ENCODE results near the gene FRMD1. TPM values are rescaled to one million over a fixed set of nuclear protein-coding genes. Genes with fewer than 3 reads are reported as not detected.

Gene FRMD1
- total and polyA plus RNA-seq, 2 of the 8 experiments (the other 6 are each of a cell fraction or from before 2014, with no cell fraction given) = 0.36 TPM; not detected in 1

DNA sequence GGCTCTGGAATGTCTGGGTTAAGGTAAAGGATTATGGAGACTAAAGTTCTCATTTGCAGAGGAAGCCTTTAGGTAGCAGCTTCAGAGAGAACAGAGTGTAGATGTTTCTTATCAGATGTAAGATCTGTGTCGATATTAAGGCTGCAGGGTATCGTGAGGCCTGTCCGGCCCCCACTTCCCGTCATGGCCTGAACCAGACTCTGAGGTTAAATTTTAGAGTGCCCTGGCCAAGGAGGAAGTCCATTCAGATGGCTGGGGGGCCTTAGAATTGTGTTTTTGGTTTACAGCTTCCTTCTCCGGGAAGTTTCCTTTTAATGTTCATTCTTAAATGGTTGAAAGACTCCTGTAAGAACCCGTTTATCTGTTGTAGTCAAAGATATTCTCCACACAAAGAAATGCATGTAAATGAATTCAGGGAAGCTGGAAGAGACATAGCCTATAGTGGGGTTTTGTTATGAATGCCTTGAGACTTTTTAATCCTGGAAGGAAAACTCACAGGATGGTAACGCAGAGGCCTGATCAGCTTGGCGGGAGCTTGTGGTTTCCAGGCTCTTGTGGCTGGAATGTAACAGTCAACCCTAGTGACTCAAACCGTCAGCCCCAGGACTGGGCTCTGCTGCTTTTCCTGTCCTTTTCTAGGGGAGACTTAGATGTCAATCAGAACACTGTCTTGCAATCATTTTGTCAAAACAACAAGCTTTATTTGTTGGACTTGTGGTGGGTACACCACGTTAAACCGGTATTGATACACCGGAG, 46.8 kb downstream of the FRMD1 start:
- Histone ChIP-seq H3K4me1 (replicated peaks in 1 of 4; ENCODE audit: control insufficient read depth in 3 of 4, insufficient read depth in 4 of 4, low read length in 3 of 4) (peaks cover 0 to 8% (median 2%) of the 10 kb centered on the region in 4 experiments; a peak in 3 of 7 replicates), H2BK15ac (ENCODE audit: low read length) (no peak overlapping the region), H3K9ac (replicated peaks in 1 of 4; ENCODE audit: extremely low read depth in 1 of 4, low read depth in 3 of 4, low read length in 3 of 4) (no peak overlapping the region), H4K91ac (replicated peaks; ENCODE audit: insufficient read length, low read length) (no peak overlapping the region), H2BK5ac (ENCODE audit: low read depth, low read length) (no peak overlapping the region), H2AK5ac (ENCODE audit: low read depth, low read length) (no peak overlapping the region), H3K4ac (replicated peaks; ENCODE audit: insufficient read length, low read depth, low read length) (no peak overlapping the region), H3K23ac (ENCODE audit: insufficient read length) (no peak overlapping the region), H4K5ac (ENCODE audit: insufficient read length, low read depth, low read length) (no peak overlapping the region), H3K23me2 (ENCODE audit: low read depth, low read length) (no peaks in the 10 kb centered on the region), H4K20me1 (replicated peaks in 1 of 2; ENCODE audit: control insufficient read depth in 1 of 2, insufficient read depth in 2 of 2, low read length in 2 of 2) (no peaks in the 10 kb centered on the region), H4K8ac (ENCODE audit: extremely low read depth, insufficient read depth, low read length) (no peak overlapping the region), H3K4me3 (ENCODE audit: extremely low read depth in 1 of 4, insufficient read depth in 2 of 4, low read depth in 3 of 4, low read length in 4 of 4) (no peak overlapping the region), H2BK12ac (ENCODE audit: low read depth, low read length) (no peak overlapping the region), H3K18ac (ENCODE audit: extremely low read depth, low read length) (no peak overlapping the region), H3K79me1 (ENCODE audit: low read depth, low read length) (no peaks in the 10 kb centered on the region), H3K79me2 (ENCODE audit: control insufficient read depth in 1 of 2, insufficient read depth in 2 of 2, low read length in 2 of 2) (no peaks in the 10 kb centered on the region), H2BK20ac (ENCODE audit: low read length) (no peak overlapping the region), H2AFZ (ENCODE audit: low read length) (no peak overlapping the region), H2BK120ac (replicated peaks; ENCODE audit: low read depth, low read length) (no peak overlapping the region), H3K4me2 (ENCODE audit: insufficient read depth in 1 of 2, low read depth in 2 of 2, low read length in 2 of 2) (no peak overlapping the region), H3K27ac (ENCODE audit: low read depth, low read length) (no peak overlapping the region), H3K14ac (ENCODE audit: insufficient read length) (no peak overlapping the region), H3K27me3 (replicated peaks in 1 of 4; ENCODE audit: control insufficient read depth in 3 of 4, extremely low read depth in 1 of 4, insufficient read depth in 3 of 4, low read length in 3 of 4) (no peaks in the 10 kb centered on the region; a peak in 1 of 7 replicates), H3K9me3 (ENCODE audit: insufficient read depth in 2 of 2, low read depth in 1 of 2, low read length in 1 of 2) (no peaks in the 10 kb centered on the region), H3K56ac (replicated peaks; ENCODE audit: insufficient read length, low read depth, low read length) (no peak overlapping the region), H3K36me3 (ENCODE audit: control insufficient read depth in 2 of 4, insufficient read depth in 4 of 4, low read length in 3 of 4) (no peaks in the 10 kb centered on the region)
- 79% methylated on average over 12 of the region's 12 CpGs; no CpG with 5 or more reads in 1 of the 2 experiments for WGBS, 2 experiments (ENCODE audit: extremely low coverage in 1 of 2, insufficient coverage in 1 of 2, insufficient read length in 1 of 2, insufficient replicate concordance in 2 of 2, low coverage in 1 of 2, low lambda C conversion rate in 2 of 2, missing lambda C conversion rate in 1 of 2)
- POLR2A ChIA-PET (ENCODE audit: partially characterized antibody) = interaction anchor here (0.8 to 0.9 kb wide), 2 partner anchors 29 to 33 kb away, joined by 3 to 4 read pairs; no protein-coding TSS in a partner anchor
- CTCF ChIA-PET (ENCODE audit: partially characterized antibody) = interaction anchor here (1.1 to 1.5 kb wide), 3 partner anchors 10 to 16 kb away, joined by 3 to 4 read pairs (median 3); no protein-coding TSS in a partner anchor
- FAIRE-seq (no peak), DNase-seq (ENCODE audit: low read depth in 1 of 2, low spot score in 2 of 2) (no peak)
- TF ChIP-seq TEAD4 (IDR thresholded peaks at IDR 0.05; ENCODE audit: low read depth, low read length) (0 out of 2 replicates have a peak, but pooled peaks have one; percentile 61), CREB1 (IDR thresholded peaks at IDR 0.05) (no peak)
